IPS DF 4.7 (cell line): ENCODE data around the gene GAS2.
A peak's percentile ranks its signal among the peaks of the same experiment; 100 is the strongest.

Experiments
- DNase-seq: peaks from one replicate; pipeline ENCODE4 v3.0.0-alpha.2; 2013; ENCODE audit warnings: low spot score; ENCODE audit errors: extremely low read depth

Gene GAS2

GRCh38 chr11:22787055-22787454 lies 120.6 kb downstream of the GAS2 start:
- DNase-seq, result no peak

- no peak for DNase-seq
Measured at GRCh38 chr11:22787551-22788162, 121.2 kb downstream of the GAS2 start.

- no peak for DNase-seq
Measured at GRCh38 chr11:22792497-22792896, 126.1 kb downstream of the GAS2 start.

- no peak for DNase-seq
Measured at GRCh38 chr11:22795914-22796313, 129.5 kb downstream of the GAS2 start.

- no peak for DNase-seq
Measured at GRCh38 chr11:22797047-22797446, 130.6 kb downstream of the GAS2 start.

- DNase-seq, result no peak
Measured at GRCh38 chr11:22798901-22799300, 132.5 kb downstream of the GAS2 start.

GRCh38 chr11:22800482-22800881 lies 134.1 kb downstream of the GAS2 start:
- no peak for DNase-seq

- no peak for DNase-seq
Measured at GRCh38 chr11:22802861-22803260, 136.4 kb downstream of the GAS2 start.

- DNase-seq, result no peak
Measured at GRCh38 chr11:22807391-22807790, 141.0 kb downstream of the GAS2 start.

GRCh38 chr11:22807855-22808570 lies 141.6 kb downstream of the GAS2 start:
- DNase-seq, result no peak

GRCh38 chr11:22808571-22809197 lies 142.3 kb downstream of the GAS2 start:
- DNase-seq, result no peak

- no peak for DNase-seq
Measured at GRCh38 chr11:22809893-22810292, 143.5 kb downstream of the GAS2 start.

GRCh38 chr11:22822203-22822602 lies 155.8 kb downstream of the GAS2 start:
- DNase-seq, result no peak

GRCh38 chr11:22828373-22828772 lies 162.0 kb downstream of the GAS2 start:
- no peak for DNase-seq

- DNase-seq, result peak; percentile 78
Measured at GRCh38 chr11:22829231-22830081, 163.0 kb downstream of the GAS2 start, which contains the start of gene SVIP. Gene SVIP, minus strand, starts transcription at chr11:22829801. Its CDS starts 53 bp downstream, at chr11:22829748.

- DNase-seq, result no peak
Measured at GRCh38 chr11:22830082-22830414, 163.6 kb downstream of the GAS2 start.

GRCh38 chr11:22832315-22833015 lies 166.1 kb downstream of the GAS2 start:
- no peak for DNase-seq

- DNase-seq, result no peak
Measured at GRCh38 chr11:22846726-22847125, 180.3 kb downstream of the GAS2 start.

GRCh38 chr11:22851477-22851876 lies 185.1 kb downstream of the GAS2 start:
- no peak for DNase-seq

GRCh38 chr11:22859756-22860155 lies 193.3 kb downstream of the GAS2 start:
- DNase-seq, result no peak

GRCh38 chr11:22860241-22860640 lies 193.8 kb downstream of the GAS2 start, which contains the start of gene CCDC179:
Gene CCDC179, minus strand, starts transcription at chr11:22860474. Its CDS starts 53 bp downstream, at chr11:22860421.
- DNase-seq, result no peak
